ENCODE measurements around the gene CHRND.

Gene CHRND

GRCh38 chr2:232541195-232541960 is 15.4 kb downstream of the CHRND start:
- FAIRE-seq (no peak), DNase-seq (ENCODE audit: insufficient read length, low spot score) (no peak)

DNA sequence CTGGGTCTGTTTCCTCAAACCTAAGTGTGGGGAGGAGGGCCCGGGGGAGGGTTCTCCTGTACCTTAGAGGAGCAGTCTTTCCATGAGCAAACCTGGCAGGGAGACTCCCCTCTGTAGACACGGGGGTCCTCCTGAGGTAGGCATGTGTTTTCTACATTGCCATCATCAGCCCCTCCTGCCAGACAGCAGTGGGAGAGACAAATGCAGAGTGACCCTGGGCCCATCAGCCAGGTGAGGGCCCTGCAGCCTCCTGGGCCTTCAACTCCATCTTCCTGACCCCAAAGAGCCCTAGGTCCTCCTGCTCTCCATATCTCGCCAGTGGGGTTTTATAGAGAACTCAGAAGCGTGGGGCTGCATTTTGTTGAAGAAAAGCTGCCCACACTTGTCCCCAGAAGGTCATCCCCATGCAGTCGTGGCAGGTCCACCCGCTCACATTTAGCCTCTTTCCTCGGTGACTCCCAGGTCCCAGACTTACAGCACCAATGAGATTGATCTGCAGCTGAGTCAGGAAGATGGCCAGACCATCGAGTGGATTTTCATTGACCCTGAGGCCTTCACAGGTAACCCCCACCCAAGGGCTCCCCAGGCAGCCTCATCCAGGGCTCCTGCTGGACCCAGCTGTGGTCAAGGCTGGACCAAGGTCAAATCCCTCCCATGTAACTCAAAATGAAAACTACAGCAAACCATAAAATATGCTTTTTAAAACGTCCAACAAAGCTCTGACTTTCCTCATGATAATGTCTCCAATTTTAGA is 16.2 kb downstream of the CHRND start:
- no peak for FAIRE-seq
- DNase-seq (ENCODE audit: insufficient read length, low spot score), result no peak

GRCh38 chr2:232542715-232543467 is 16.9 kb downstream of the CHRND start:
- FAIRE-seq (no peak), DNase-seq (ENCODE audit: insufficient read length, low spot score) (no peak)

GRCh38 chr2:232543491-232543890 is 17.5 kb downstream of the CHRND start:
- no peak for DNase-seq (ENCODE audit: insufficient read length, low spot score)
- peak; percentile 48 for FAIRE-seq

DNA sequence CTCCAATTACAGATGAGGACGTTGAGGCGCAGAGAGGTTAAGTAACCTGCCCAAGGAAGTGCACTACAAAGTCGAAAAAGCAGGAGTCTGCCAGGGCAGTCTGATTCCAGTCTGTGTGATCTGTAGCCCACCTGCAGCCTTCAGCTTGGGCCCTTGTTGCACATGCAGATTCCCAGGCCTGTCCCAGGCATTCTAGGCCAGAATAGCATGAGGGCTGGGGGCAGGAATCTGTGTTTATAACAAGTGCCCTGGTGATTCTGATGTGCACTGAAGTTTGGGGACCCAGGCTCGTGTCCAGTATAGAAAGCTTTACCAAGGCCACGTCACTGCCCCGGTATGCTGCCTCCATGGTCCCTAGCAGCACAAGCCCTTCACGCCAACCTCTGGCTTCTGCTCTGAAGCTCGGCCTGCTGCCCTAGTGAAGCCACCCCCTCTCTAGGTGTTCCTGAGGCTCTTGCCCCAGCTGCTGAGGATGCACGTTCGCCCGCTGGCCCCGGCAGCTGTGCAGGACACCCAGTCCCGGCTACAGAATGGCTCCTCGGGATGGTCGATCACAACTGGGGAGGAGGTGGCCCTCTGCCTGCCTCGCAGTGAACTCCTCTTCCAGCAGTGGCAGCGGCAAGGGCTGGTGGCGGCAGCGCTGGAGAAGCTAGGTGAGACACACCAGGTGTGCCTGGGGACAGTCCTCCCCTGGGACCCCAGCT is 18.1 kb downstream of the CHRND start:
- FAIRE-seq, result no peak
- DNase-seq (ENCODE audit: insufficient read length, low spot score), result no peak

DNA sequence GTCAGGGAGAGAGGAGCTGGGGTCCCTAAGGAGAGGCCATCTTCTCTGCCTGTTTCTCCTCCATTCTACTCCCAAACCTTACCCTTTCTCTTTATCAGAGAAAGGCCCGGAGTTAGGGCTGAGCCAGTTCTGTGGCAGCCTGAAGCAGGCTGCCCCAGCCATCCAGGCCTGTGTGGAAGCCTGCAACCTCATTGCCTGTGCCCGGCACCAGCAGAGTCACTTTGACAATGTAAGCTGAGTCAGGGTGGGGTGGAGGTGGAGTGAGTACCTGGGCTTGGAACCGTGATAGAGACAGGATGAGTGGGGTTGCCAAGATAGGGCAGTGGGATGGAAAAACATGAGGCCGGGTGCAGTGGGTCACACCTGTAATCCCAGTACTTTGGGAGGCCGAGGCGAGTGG is 18.7 kb downstream of the CHRND start:
- no peak for FAIRE-seq
- no peak for DNase-seq (ENCODE audit: insufficient read length, low spot score)

DNA sequence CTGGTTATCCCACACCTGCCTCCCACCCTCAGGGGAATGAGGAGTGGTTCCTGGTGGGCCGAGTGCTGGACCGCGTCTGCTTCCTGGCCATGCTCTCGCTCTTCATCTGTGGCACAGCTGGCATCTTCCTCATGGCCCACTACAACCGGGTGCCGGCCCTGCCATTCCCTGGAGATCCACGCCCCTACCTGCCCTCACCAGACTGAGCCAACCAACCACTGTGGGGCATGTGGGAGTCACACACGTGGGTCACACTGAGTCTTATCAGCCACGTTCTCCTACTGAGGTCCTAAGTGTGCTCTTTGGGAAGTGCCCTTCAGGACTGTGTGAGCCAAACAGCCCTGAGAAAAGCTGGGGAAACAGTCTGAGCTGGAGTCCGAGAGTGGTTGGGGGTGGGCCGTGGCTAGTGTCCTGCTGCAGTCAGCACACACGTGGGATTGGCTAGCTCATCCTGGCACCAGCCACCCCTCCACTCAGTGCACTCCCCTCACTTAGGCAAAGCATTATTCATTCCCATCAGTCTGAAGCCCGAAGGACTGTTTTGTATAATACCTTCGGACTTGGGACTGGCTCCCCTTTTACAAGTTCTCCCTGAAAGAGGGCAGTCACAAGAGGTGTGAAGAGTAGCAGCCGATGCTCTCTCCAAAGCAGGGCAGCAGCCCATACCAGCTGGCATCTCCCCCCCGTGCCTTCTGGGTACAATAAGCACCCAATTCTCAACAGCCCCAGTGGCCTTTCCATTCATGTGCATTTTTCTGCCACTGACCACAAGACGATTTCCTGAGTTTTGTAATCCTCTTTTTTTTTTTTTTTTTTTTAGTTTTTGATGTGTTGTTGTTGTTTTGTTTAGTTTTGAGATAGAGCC is 19.8 kb downstream of the CHRND start:
- no peak for FAIRE-seq
- DNase-seq (ENCODE audit: insufficient read length, low spot score), result no peak

- DNase-seq (ENCODE audit: insufficient read length, low spot score), result no peak
- FAIRE-seq, result no peak
Measured at GRCh38 chr2:232547991-232548390, 22.0 kb downstream of the CHRND start.

DNA sequence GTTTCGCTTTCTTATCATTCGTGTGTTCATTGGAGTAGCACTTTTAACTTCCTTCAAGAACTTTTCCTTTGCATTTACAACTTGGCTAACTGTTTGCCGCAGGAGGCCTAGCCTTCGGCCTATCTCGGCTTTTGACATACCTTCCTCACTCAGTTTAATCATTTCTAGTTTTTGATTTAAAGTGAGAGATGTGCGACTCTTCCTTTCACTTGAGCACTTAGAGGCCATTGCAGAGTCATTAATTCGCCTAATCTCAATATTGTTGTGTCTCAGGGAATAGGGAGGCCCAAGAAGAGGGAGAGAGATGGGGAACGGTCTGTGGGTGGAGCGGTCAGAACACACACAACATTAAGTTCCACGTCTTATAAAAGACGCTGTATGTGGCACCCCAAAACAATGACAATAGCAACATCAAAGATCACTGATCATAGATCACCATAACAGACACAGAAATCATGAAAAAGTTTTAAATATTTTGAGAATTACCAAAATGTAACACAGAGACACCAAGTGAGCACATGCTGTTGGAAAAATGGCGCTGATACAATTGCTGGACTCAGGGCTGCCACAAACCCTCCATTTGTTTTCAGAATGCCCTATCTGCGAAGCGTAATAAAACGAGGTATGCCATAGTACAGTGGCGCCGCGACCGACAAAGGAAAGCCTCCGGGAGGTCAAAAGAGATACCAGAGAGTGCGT is 23.8 kb downstream of the CHRND start:
- FAIRE-seq (no peak), DNase-seq (ENCODE audit: insufficient read length, low spot score) (no peak)

DNA sequence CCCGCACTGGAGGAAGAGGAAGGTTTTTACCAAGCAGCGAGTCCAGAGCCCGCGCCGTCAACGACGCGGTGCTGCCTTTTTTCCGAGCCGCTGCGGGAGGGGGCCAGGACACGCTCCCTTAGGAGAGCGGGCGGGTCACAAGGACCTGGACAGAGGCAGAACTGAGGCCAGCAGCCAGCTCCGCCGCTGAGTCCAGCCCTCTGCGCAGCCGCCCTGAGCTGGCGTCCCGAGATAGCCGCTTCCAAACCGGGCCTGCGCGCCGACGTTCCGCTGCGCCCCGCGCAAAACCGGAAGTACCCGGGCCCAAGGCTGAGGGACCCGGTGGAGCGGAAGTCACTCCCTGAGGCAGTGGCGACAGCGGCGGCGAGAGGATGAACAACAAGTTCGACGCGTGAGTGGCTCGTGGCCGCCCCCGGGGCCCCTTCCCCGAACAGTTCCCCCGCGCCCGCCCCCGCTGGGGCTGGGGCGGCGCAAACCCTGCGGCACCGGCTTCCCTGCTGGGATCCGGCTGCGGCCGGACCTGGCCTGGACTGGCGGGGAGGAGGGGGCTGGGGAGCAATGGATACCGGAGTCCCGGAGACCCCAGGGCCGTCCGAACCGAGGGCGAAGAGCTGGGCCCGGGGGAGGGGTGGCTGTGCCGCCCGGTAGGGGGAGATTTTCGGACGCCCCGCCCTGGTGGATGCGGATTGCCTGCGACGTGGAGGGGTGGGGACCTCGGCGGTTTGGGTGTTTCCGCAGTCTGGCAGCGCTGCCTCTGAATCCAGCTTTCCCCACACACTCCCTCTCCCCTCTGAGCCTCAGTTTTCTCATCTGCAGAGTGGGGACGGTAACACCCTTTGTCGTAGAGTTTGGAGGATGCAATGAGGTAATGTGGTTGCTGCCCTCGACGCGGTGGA is 24.6 kb downstream of the CHRND start, which contains the start of the genes EIF4E2 and TIGD1:
TSS of gene EIF4E2 (plus strand) at position 336 of the 896 bp plus-strand sequence. CDS start at position 372, 36 bp downstream.
TSS of gene TIGD1 (minus strand) at position 204 of the 896 bp plus-strand sequence. CDS start 675 bp downstream, outside the sequence.
- DNase-seq (ENCODE audit: insufficient read length, low spot score) (peak; percentile 98), FAIRE-seq (peak; percentile 49)

GRCh38 chr2:232551250-232551638 is 25.3 kb downstream of the CHRND start:
- DNase-seq (ENCODE audit: insufficient read length, low spot score), result no peak
- FAIRE-seq, result no peak

DNA sequence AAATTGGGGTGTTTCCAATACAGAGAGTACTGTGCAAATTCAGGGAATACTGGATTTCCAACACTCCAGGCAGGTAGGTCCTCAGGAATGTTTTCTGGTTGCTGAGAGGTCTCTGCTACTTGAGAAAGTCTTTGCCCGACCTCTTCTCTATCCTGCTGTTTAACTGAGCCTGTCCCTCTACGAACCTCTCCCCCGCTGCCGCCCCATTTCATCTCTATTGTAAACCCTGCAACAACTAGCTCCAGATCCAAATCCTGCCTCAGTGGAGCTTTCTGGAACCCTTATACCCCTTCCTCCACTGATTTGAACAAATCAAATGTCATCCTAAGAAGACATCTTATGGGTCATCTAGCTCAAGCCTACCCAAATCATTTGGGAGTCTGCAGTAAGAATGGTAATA is 25.8 kb downstream of the CHRND start:
- FAIRE-seq, result no peak
- DNase-seq (ENCODE audit: insufficient read length, low spot score), result no peak

DNA sequence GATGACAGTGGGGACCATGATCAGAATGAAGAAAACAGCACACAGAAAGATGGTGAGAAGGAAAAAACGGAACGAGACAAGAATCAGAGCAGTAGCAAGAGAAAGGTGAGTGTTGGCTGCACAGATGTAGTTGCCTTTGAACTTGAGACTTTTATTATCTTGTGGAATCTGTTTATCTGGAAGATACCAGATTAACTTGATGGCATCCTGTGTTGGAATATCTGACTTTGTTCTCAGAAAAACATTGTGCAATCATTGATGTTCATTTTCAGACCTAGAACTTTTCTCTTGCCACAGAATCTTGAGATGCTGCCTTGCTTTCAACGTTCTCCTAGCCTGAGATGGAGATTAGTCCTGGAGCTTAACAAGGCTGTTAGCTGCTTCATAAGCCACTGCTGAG is 30.5 kb downstream of the CHRND start:
- DNase-seq (ENCODE audit: insufficient read length, low spot score) (no peak), FAIRE-seq (no peak)

DNA sequence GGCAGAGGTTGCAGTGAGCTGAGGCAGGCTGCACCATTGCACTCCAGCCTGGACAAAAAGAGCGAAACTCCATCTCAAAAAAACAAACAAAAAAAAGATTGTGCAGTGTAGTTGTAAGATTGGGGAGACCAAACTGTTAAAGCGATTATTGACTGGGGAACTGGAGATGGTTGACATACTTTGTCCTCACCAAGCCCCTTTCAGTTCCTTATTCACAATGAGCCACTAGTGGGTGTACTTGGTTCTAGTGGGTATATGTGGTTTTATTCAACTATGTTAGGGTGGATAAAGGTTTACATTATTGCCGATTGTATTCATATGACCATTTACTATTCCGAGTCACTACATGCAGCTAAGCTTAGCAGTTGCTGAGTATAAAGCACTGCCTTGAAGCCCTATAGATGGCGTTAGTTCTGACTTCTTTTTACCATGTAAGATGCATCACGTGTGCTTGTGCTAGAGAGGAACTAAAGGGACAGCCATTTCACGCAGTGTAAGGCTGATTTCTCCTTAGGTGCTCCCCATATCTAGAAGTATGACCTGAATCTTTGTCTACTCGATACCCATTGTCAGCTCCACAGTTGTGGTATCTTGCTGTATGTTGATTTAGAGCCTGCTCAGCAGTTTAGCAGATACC is 36.7 kb downstream of the CHRND start:
- DNase-seq (ENCODE audit: insufficient read length, low spot score) (no peak), FAIRE-seq (no peak)

DNA sequence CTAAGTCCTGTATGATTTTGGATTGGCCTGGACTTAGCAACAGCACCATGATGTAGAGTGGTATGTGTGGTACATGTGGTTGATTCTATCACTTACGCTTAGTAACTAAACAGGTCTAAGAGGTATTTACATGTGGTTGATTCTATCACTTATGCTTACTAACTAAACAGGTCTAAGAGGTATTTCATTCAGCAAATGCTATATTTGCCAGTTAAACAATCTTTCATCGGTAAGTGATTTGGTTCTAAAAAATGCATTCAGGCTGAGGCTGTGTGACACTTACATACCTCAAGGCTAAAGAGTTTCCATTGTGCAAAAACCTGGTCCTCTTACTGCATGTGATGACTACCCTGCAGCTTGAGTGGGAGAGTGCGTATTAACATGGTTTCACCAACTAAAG is 37.6 kb downstream of the CHRND start:
- DNase-seq (ENCODE audit: insufficient read length, low spot score), result no peak
- peak; percentile 26 for FAIRE-seq

- FAIRE-seq (no peak), DNase-seq (ENCODE audit: insufficient read length, low spot score) (no peak)
Measured at GRCh38 chr2:232567721-232568120, 41.8 kb downstream of the CHRND start.

GRCh38 chr2:232568161-232568560 is 42.2 kb downstream of the CHRND start:
- peak; percentile 48 for FAIRE-seq
- DNase-seq (ENCODE audit: insufficient read length, low spot score), result no peak

GRCh38 chr2:232569541-232569940 is 43.6 kb downstream of the CHRND start:
- DNase-seq (ENCODE audit: insufficient read length, low spot score) (no peak), FAIRE-seq (no peak)

All from HTR-8/SVneo (cell line).